Mesenchymal stem cell (in vitro differentiated cells and primary cell): ENCODE data around the gene ORMDL2.

Experiments
- DNase-seq: peaks from one replicate; pipeline ENCODE4 v3.0.0-alpha.2; 2013
- H2AFZ ChIP-seq: one replicate; pipeline ENCODE4 v1.6.1; 2013; ENCODE audit warnings: low read depth, mild to moderate bottlenecking, control low read depth, inconsistent platforms, low read length, moderate library complexity
- H2AK5ac ChIP-seq: 2 replicates; pipeline ENCODE4 v1.6.1; 2013; ENCODE audit warnings: low read length, moderate library complexity, mild to moderate bottlenecking, inconsistent platforms; ENCODE audit not compliant: severe bottlenecking
- H2BK120ac ChIP-seq: one replicate; pipeline ENCODE4 v1.6.1; 2013; ENCODE audit warnings: low read depth, mild to moderate bottlenecking, inconsistent platforms, low read length, moderate library complexity
- H2BK12ac ChIP-seq, 2 experiments: one replicate each; pipeline ENCODE4 v1.6.1; 2013; ENCODE audit warnings: inconsistent platforms in 2 of 2, low read length in 2 of 2, mild to moderate bottlenecking in 2 of 2, moderate library complexity in 2 of 2, control low read depth in 1 of 2
- H2BK15ac ChIP-seq: one replicate; pipeline ENCODE4 v1.6.1; 2013; ENCODE audit warnings: mild to moderate bottlenecking, low read depth, inconsistent platforms; ENCODE audit not compliant: poor library complexity, severe bottlenecking
- H2BK5ac ChIP-seq: 2 replicates; pipeline ENCODE4 v1.6.1; 2013; ENCODE audit warnings: low read depth, mild to moderate bottlenecking, low read length, control low read depth, inconsistent platforms; ENCODE audit not compliant: poor library complexity, severe bottlenecking
- H3K14ac ChIP-seq, 2 experiments: one replicate each; pipeline ENCODE4 v1.6.1; 2013; ENCODE audit warnings: inconsistent platforms in 2 of 2, low read length in 2 of 2, control low read depth in 1 of 2, mild to moderate bottlenecking in 1 of 2, moderate library complexity in 1 of 2
- H3K18ac ChIP-seq, 2 experiments: one replicate each; pipeline ENCODE4 v1.6.1; 2013; ENCODE audit warnings: inconsistent platforms in 2 of 2, low read length in 2 of 2, control low read depth in 1 of 2, low read depth in 1 of 2, mild to moderate bottlenecking in 1 of 2
- H3K23ac ChIP-seq, 2 experiments: one replicate each; pipeline ENCODE4 v1.6.1; 2013; ENCODE audit warnings: inconsistent platforms in 2 of 2, low read length in 2 of 2, mild to moderate bottlenecking in 2 of 2, moderate library complexity in 2 of 2, control low read depth in 1 of 2
- H3K27ac ChIP-seq: 2 replicates; pipeline ENCODE4 v1.5.1; 2013; ENCODE audit warnings: mild to moderate bottlenecking, moderate library complexity, low read length, control low read depth, inconsistent platforms; ENCODE audit not compliant: poor library complexity, severe bottlenecking
- H3K27me3 ChIP-seq, 2 experiments: 2 replicates each; pipeline versions ENCODE4 v1.6.1 to v1.7.0; 2013; ENCODE audit warnings: low read length in 2 of 2, mild to moderate bottlenecking in 2 of 2, moderate library complexity in 2 of 2, control low read depth in 1 of 2, inconsistent platforms in 1 of 2; ENCODE audit not compliant: control insufficient read depth in 1 of 2, insufficient read depth in 1 of 2
- H3K36me3 ChIP-seq, 2 experiments: 2 replicates each; pipeline versions ENCODE4 v1.6.1 to v1.7.0; 2013; ENCODE audit warnings: low read length in 2 of 2, control low read depth in 1 of 2, inconsistent platforms in 1 of 2, low read depth in 1 of 2, mild to moderate bottlenecking in 1 of 2; ENCODE audit not compliant: insufficient read depth in 2 of 2, control insufficient read depth in 1 of 2
- H3K4ac ChIP-seq, 2 experiments: one replicate each; pipeline ENCODE4 v1.6.1; 2013; ENCODE audit warnings: inconsistent platforms in 2 of 2, low read length in 2 of 2, mild to moderate bottlenecking in 2 of 2, moderate library complexity in 2 of 2, control low read depth in 1 of 2, low read depth in 1 of 2
- H3K4me1 ChIP-seq: 2 replicates; pipeline ENCODE4 v1.6.1; 2013; ENCODE audit warnings: low read depth, low read length, control low read depth; ENCODE audit not compliant: control insufficient read depth, insufficient read depth
- H3K4me2 ChIP-seq: 2 replicates; pipeline ENCODE4 v1.6.1; 2013; ENCODE audit warnings: low read length, mild to moderate bottlenecking, inconsistent platforms; ENCODE audit not compliant: poor library complexity, severe bottlenecking
- H3K4me3 ChIP-seq, 2 experiments: 2 replicates each; pipeline versions ENCODE4 v1.5.1 to v1.7.0; 2013; ENCODE audit warnings: low read length in 2 of 2, mild to moderate bottlenecking in 2 of 2, control low read depth in 1 of 2, low read depth in 1 of 2; ENCODE audit not compliant: insufficient read depth in 1 of 2
- H3K79me1 ChIP-seq: replicated peaks from 2 replicates; pipeline ENCODE4 v1.6.1; 2013; ENCODE audit warnings: mild to moderate bottlenecking, control low read depth, low read length, inconsistent platforms; ENCODE audit not compliant: poor library complexity, severe bottlenecking
- H3K9ac ChIP-seq: 2 replicates; pipeline ENCODE4 v1.7.0; 2013; ENCODE audit warnings: mild to moderate bottlenecking, low read length, moderate library complexity
- H3K9me3 ChIP-seq: 2 replicates; pipeline ENCODE4 v1.7.0; 2013; ENCODE audit warnings: mild to moderate bottlenecking, low read length; ENCODE audit not compliant: control insufficient read depth
- H4K8ac ChIP-seq: one replicate; pipeline ENCODE4 v1.6.1; 2013; ENCODE audit warnings: inconsistent platforms, mild to moderate bottlenecking, low read length, moderate library complexity
- H4K91ac ChIP-seq: one replicate; pipeline ENCODE4 v1.6.1; 2013; ENCODE audit warnings: mild to moderate bottlenecking, low read length, inconsistent platforms
- WGBS: methylation state at CpG from one replicate; pipeline ENCODE4 v1.1.7; 2013; ENCODE audit warnings: mixed read lengths; 5-methylcytosine and 5-hydroxymethylcytosine counted together

The ORMDL2 gene

GRCh38 chr12:55823419-55823818 is 5.6 kb downstream of the ORMDL2 start:
- no peak for DNase-seq
- Histone ChIP-seq H2AFZ (no peak overlapping the region), H3K36me3 (peaks cover 34 to 55% of the 10 kb centered on the region in 2 experiments), H2BK12ac (no peak overlapping the region), H3K79me1 (peaks cover 20% of the 10 kb centered on the region), H3K4me3 (no peak overlapping the region), H3K4me1 (peaks cover 22% of the 10 kb centered on the region), H3K18ac (no peak overlapping the region), H4K91ac (no peak overlapping the region), H3K14ac (no peak overlapping the region), H3K4me2 (no peak overlapping the region), H3K9ac (no peak overlapping the region), H3K4ac (no peak overlapping the region), H2BK15ac (no peak overlapping the region), H4K8ac (no peak overlapping the region), H3K27me3 (no peaks in the 10 kb centered on the region), H2AK5ac (no peak overlapping the region), H2BK120ac (no peak overlapping the region), H3K23ac (no peak overlapping the region), H3K27ac (peak overlapping the region; percentile 8), H2BK5ac (no peak overlapping the region), H3K9me3 (no peaks in the 10 kb centered on the region)
- WGBS = 98% methylated on average over 2 of the region's 4 CpGs

GRCh38 chr12:55824726-55825125 is 6.9 kb downstream of the ORMDL2 start:
- Histone ChIP-seq H2BK12ac (no peak overlapping the region), H2BK120ac (no peak overlapping the region), H2AFZ (no peak overlapping the region), H3K23ac (no peak overlapping the region), H3K4ac (no peak overlapping the region), H3K14ac (no peak overlapping the region), H3K79me1 (peaks cover 15% of the 10 kb centered on the region), H3K9ac (peak overlapping the region; percentile 42), H3K4me1 (peaks cover 18% of the 10 kb centered on the region), H2BK5ac (no peak overlapping the region), H2BK15ac (no peak overlapping the region), H2AK5ac (no peak overlapping the region), H3K9me3 (no peaks in the 10 kb centered on the region), H3K18ac (no peak overlapping the region), H4K8ac (no peak overlapping the region), H3K27ac (no peak overlapping the region), H3K4me2 (no peak overlapping the region), H3K27me3 (no peaks in the 10 kb centered on the region), H3K36me3 (peaks cover 28 to 48% of the 10 kb centered on the region in 2 experiments), H3K4me3 (no peak overlapping the region), H4K91ac (no peak overlapping the region)
- no peak for DNase-seq
- 95% methylated on average over 5 of the region's 5 CpGs for WGBS

- Histone ChIP-seq H3K36me3 (peaks cover 12 to 17% of the 10 kb centered on the region in 2 experiments), H4K91ac (no peak overlapping the region), H2BK12ac (no peak overlapping the region), H2BK15ac (no peak overlapping the region), H3K9me3 (no peaks in the 10 kb centered on the region), H3K14ac (no peak overlapping the region), H3K9ac (peak overlapping the region; percentile 91), H3K27me3 (no peaks in the 10 kb centered on the region), H2BK120ac (no peak overlapping the region), H3K23ac (no peak overlapping the region), H2AFZ (no peak overlapping the region), H3K4me2 (no peak overlapping the region), H4K8ac (no peak overlapping the region), H2BK5ac (no peak overlapping the region), H3K4ac (no peak overlapping the region), H2AK5ac (no peak overlapping the region), H3K79me1 (peaks cover 13% of the 10 kb centered on the region), H3K4me3 (peak overlapping the region in 1 of 2 experiments; percentile 94), H3K27ac (no peak overlapping the region), H3K18ac (no peak overlapping the region), H3K4me1 (peaks cover 26% of the 10 kb centered on the region)
- no peak for DNase-seq
- WGBS = 97% methylated on average over 14 of the region's 15 CpGs
Measured at GRCh38 chr12:55827806-55828205, 10.0 kb downstream of the ORMDL2 start.

DNA sequence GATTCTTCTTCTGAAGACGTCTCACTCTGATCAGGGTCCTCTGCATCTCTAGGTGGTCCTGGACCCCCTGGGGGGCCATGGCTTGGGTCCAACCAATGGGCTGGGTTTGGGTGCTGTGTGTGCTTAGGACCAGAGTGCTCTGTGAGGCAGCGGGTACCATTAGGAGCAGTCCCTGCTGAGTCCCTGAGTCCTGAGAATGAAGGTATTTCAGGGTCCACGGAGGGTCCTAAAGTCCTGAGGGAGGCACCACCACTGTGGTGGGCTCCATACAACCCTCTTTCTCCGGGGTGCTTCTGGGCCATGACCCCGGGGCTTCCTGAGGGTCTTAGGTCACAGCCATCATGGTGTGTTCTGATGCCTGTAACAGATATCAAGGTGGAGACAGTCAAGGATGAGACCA is 10.5 kb downstream of the ORMDL2 start:
- Histone ChIP-seq H3K79me1 (peaks cover 13% of the 10 kb centered on the region), H3K27ac (no peak overlapping the region), H3K4ac (no peak overlapping the region), H3K4me1 (peaks cover 30% of the 10 kb centered on the region), H2BK120ac (no peak overlapping the region), H4K91ac (no peak overlapping the region), H3K18ac (no peak overlapping the region), H3K14ac (no peak overlapping the region), H2BK12ac (no peak overlapping the region), H2AK5ac (no peak overlapping the region), H3K36me3 (peaks cover 16 to 17% of the 10 kb centered on the region in 2 experiments), H3K23ac (no peak overlapping the region), H3K4me3 (peak overlapping the region in 1 of 2 experiments; percentile 94), H2BK5ac (no peak overlapping the region), H2AFZ (no peak overlapping the region), H4K8ac (no peak overlapping the region), H2BK15ac (no peak overlapping the region), H3K9ac (peak overlapping the region; percentile 91), H3K9me3 (no peaks in the 10 kb centered on the region), H3K4me2 (no peak overlapping the region), H3K27me3 (no peaks in the 10 kb centered on the region)
- DNase-seq = no peak
- WGBS = 88% methylated on average over 5 of the region's 5 CpGs
